Measurements from ENCODE around the gene BABAM2. TPM values are rescaled to one million over a fixed set of nuclear protein-coding genes. Genes with fewer than 3 reads are reported as not detected.

Gene BABAM2
- polyA plus RNA-seq, 3 donors, result 33.2 to 52.8 (median 49.3) TPM

DNA sequence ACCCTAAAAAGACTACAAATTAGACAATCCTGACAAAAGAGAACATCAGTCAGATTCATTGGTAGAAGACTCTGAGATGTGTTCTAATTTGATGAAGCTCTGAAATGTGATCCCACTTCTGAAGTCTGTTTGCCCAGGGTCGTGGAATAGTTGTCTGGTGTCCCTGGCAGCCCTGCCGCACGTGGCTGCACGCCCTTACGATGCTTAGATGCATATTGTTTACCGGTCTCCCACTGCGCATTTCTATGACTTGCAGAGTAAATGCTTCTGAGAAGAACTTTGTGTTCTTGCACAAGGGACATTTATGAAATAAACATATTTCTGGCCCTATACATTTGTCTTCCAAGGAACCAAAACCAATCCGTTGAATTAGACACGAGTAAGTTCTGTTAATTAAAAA, 243.2 kb downstream of the BABAM2 start:
- no peak for DNase-seq
- H3K9me3 ChIP-seq (replicated peaks in 1 of 2; ENCODE audit: control insufficient read depth in 1 of 2, insufficient read depth in 1 of 2, low read length in 2 of 2), result no peaks in the 10 kb centered on the region
- intact Hi-C loops (cut with micrococcal nuclease), result no loop called here
- no peaks in the 10 kb centered on the region for H3K79me2 ChIP-seq (ENCODE audit: insufficient read depth, low read length)
- H3K4me1 ChIP-seq (ENCODE audit: control insufficient read depth in 1 of 2, insufficient read depth in 2 of 2, low read length in 2 of 2), result peaks cover 14 to 25% of the 10 kb centered on the region in 2 donors
- peaks cover 2 to 17% of the 10 kb centered on the region in 2 donors for H3K36me3 ChIP-seq (replicated peaks in 1 of 2; ENCODE audit: control insufficient read depth in 1 of 2, insufficient read depth in 2 of 2, low read length in 2 of 2)
- no peaks in the 10 kb centered on the region for H3K27me3 ChIP-seq (ENCODE audit: control insufficient read depth in 2 of 2, insufficient read depth in 2 of 2, low read length in 2 of 2)
- H3K27me3 Mint-ChIP-seq (ENCODE audit: low read depth in 3 of 3), result peaks cover 0 to 3% (median 0%) of the 10 kb centered on the region in 3 donors
- peak overlapping the region in 2 of 7 donors; percentile 31 to 89 for H3K27ac Mint-ChIP-seq
- H3K9ac ChIP-seq (ENCODE audit: insufficient read depth, low read length, poor library complexity, severe bottlenecking), result no peak overlapping the region
- H4K20me1 ChIP-seq (ENCODE audit: insufficient read depth, low read length), result no peaks in the 10 kb centered on the region
- WGBS (ENCODE audit: insufficient coverage), result 90% methylated on average over 4 of the region's 9 CpGs
- H3K27ac ChIP-seq (ENCODE audit: low read depth in 1 of 2, low read length in 2 of 2), result no peak overlapping the region
- no peak overlapping the region for H3K4me2 ChIP-seq (replicated peaks; ENCODE audit: extremely low read depth, low read length, poor library complexity, severe bottlenecking)
- H3K36me3 Mint-ChIP-seq, result peaks cover 26 to 32% of the 10 kb centered on the region in 2 donors
- peak overlapping the region in 1 of 3 experiments; percentile 11 for H3K4me3 ChIP-seq (replicated peaks in 1 of 3; ENCODE audit: low read depth in 2 of 3, low read length in 3 of 3)
- no peak overlapping the region for H2AFZ ChIP-seq (ENCODE audit: insufficient read depth, low read depth, low read length, poor library complexity, severe bottlenecking)
- H3K9me3 Mint-ChIP-seq, result peaks cover 0 to 3% (median 0%) of the 10 kb centered on the region in 7 donors
- TF ChIP-seq, protein P1, sequence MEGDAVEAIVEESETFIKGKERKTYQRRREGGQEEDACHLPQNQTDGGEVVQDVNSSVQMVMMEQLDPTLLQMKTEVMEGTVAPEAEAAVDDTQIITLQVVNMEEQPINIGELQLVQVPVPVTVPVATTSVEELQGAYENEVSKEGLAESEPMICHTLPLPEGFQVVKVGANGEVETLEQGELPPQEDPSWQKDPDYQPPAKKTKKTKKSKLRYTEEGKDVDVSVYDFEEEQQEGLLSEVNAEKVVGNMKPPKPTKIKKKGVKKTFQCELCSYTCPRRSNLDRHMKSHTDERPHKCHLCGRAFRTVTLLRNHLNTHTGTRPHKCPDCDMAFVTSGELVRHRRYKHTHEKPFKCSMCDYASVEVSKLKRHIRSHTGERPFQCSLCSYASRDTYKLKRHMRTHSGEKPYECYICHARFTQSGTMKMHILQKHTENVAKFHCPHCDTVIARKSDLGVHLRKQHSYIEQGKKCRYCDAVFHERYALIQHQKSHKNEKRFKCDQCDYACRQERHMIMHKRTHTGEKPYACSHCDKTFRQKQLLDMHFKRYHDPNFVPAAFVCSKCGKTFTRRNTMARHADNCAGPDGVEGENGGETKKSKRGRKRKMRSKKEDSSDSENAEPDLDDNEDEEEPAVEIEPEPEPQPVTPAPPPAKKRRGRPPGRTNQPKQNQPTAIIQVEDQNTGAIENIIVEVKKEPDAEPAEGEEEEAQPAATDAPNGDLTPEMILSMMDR (IDR thresholded peaks at IDR 0.05), result no peak
- no peak overlapping the region for H3K4me3 Mint-ChIP-seq
- H3K4me1 Mint-ChIP-seq, result peaks cover 20% of the 10 kb centered on the region

DNA sequence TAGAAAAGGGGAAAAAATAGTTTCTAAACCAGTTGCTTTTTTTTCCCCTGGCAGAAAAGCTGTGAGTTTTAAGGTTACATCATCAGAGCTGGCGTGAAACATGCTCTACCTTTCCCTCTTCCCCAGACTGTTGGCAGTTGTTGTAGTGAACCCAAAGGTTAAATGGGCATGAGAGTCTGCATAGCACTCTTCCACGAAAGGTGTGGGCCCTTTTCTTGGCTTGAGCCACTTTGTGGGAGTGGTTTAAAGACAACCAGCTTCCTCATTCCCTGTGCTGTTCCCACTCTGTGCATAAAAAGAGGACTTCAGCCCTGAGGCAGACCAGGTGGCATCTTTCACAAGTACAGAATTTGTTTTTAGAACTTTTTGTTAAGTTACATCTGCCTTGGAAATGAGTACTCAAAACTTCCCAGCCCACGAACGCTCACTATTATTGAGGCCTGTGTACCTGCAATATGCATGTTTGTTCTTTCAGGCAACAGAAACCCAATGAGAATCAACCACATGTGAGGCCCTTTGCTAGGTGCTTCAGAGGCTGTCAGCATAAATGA, 243.8 kb downstream of the BABAM2 start:
- Histone ChIP-seq H3K4me2 (replicated peaks; ENCODE audit: extremely low read depth, low read length, poor library complexity, severe bottlenecking) (no peak overlapping the region), H3K27me3 (ENCODE audit: control insufficient read depth in 2 of 2, insufficient read depth in 2 of 2, low read length in 2 of 2) (no peaks in the 10 kb centered on the region), H3K9me3 (replicated peaks in 1 of 2; ENCODE audit: control insufficient read depth in 1 of 2, insufficient read depth in 1 of 2, low read length in 2 of 2) (no peaks in the 10 kb centered on the region), H3K79me2 (ENCODE audit: insufficient read depth, low read length) (no peaks in the 10 kb centered on the region), H2AFZ (ENCODE audit: insufficient read depth, low read depth, low read length, poor library complexity, severe bottlenecking) (no peak overlapping the region), H4K20me1 (ENCODE audit: insufficient read depth, low read length) (no peaks in the 10 kb centered on the region), H3K27ac (ENCODE audit: low read depth in 1 of 2, low read length in 2 of 2) (peak overlapping the region in 1 of 2 donors; percentile 54), H3K36me3 (replicated peaks in 1 of 2; ENCODE audit: control insufficient read depth in 1 of 2, insufficient read depth in 2 of 2, low read length in 2 of 2) (peaks cover 2 to 18% of the 10 kb centered on the region in 2 donors), H3K4me3 (replicated peaks in 1 of 3; ENCODE audit: low read depth in 2 of 3, low read length in 3 of 3) (peak overlapping the region in 1 of 3 experiments; percentile 11), H3K4me1 (ENCODE audit: control insufficient read depth in 1 of 2, insufficient read depth in 2 of 2, low read length in 2 of 2) (peaks cover 14 to 25% of the 10 kb centered on the region in 2 donors), H3K9ac (ENCODE audit: insufficient read depth, low read length, poor library complexity, severe bottlenecking) (no peak overlapping the region)
- Mint-ChIP-seq H3K4me1 (peaks cover 20% of the 10 kb centered on the region), H3K27ac (peak overlapping the region in 5 of 7 donors; percentile 15 to 89 (median 76)), H3K27me3 (ENCODE audit: low read depth in 3 of 3) (peaks cover 0 to 3% (median 0%) of the 10 kb centered on the region in 3 donors), H3K36me3 (peaks cover 28 to 30% of the 10 kb centered on the region in 2 donors), H3K9me3 (peaks cover 0 to 3% (median 0%) of the 10 kb centered on the region in 7 donors), H3K4me3 (no peak overlapping the region)
- TF ChIP-seq, protein P1 (IDR thresholded peaks at IDR 0.05), result no peak
- peak; percentile 14 to 24 (median 18) for DNase-seq
- WGBS (ENCODE audit: insufficient coverage), result 100% methylated on average over 2 of the region's 4 CpGs
- intact Hi-C loops (cut with micrococcal nuclease), result no loop called here
